GM12878 (cell line): ENCODE data around the gene S100A12. TPM values are rescaled to one million over a fixed set of nuclear protein-coding genes. Genes with fewer than 3 reads are reported as not detected.
A peak's percentile ranks its signal among the peaks of the same experiment; 100 is the strongest.

Source experiments
- BHLHE40 ChIP-seq, 2 experiments: fragments of 450-650 bp in 1 of 2; IDR thresholded peaks; 2 replicates each; pipeline ENCODE4 v1.6.1; 2011 to 2017; ENCODE audit warnings: low read depth in 2 of 2, borderline replicate concordance in 1 of 2, improper control_type of control experiment in 1 of 2, low read length in 1 of 2, mild to moderate bottlenecking in 1 of 2
- BRCA1 ChIP-seq: IDR thresholded peaks from 2 replicates; pipeline ENCODE4 v1.6.1; 2011; ENCODE audit warnings: low read depth, low read length, improper control_type of control experiment
- CREM ChIP-seq: IDR thresholded peaks from 2 replicates; pipeline ENCODE4 v1.6.1; 2014; ENCODE audit warnings: antibody characterized with exemption, low read depth
- GABPA ChIP-seq: IDR thresholded peaks from 2 replicates; pipeline ENCODE4 v1.6.1; 2014; ENCODE audit warnings: antibody characterized with exemption, low read depth, mild to moderate bottlenecking, inconsistent platforms
- IKZF1 ChIP-seq: fragments of 450-650 bp; conservative IDR thresholded peaks from 2 replicates; pipeline ENCODE4 v1.6.1; 2017; ENCODE audit warnings: antibody characterized with exemption, mild to moderate bottlenecking
- MEF2B ChIP-seq: fragments of 450-650 bp; IDR thresholded peaks from 2 replicates; pipeline ENCODE4 v1.6.1; 2018; ENCODE audit warnings: mild to moderate bottlenecking, moderate library complexity; ENCODE audit not compliant: partially characterized antibody, poor library complexity, severe bottlenecking
- MTA2 ChIP-seq: fragments of 450-650 bp; IDR thresholded peaks from 2 replicates; pipeline ENCODE4 v1.6.1; 2016; ENCODE audit warnings: low read depth, mild to moderate bottlenecking, moderate library complexity
- NFIC ChIP-seq: IDR thresholded peaks from 2 replicates; pipeline ENCODE4 v1.6.1; 2012; ENCODE audit warnings: low read depth, mild to moderate bottlenecking, inconsistent platforms, low read length, moderate library complexity
- NR2C1 ChIP-seq: fragments of 450-650 bp; IDR thresholded peaks from 2 replicates; pipeline ENCODE4 v1.6.1; 2017; ENCODE audit warnings: antibody characterized with exemption, mild to moderate bottlenecking, moderate library complexity
- NR2F1 ChIP-seq: fragments of 450-650 bp; conservative IDR thresholded peaks from 2 replicates; pipeline ENCODE4 v1.6.1; 2017; ENCODE audit warnings: mild to moderate bottlenecking
- PAX5 ChIP-seq: IDR thresholded peaks from 2 replicates; pipeline ENCODE4 v1.6.1; 2011; ENCODE audit warnings: low read depth, low read length, borderline replicate concordance
- PAX8 ChIP-seq: fragments of 450-650 bp; IDR thresholded peaks from 2 replicates; pipeline ENCODE4 v1.6.1; 2017; ENCODE audit warnings: mild to moderate bottlenecking, moderate library complexity
- RAD51 ChIP-seq: fragments of 450-650 bp; IDR thresholded peaks from 2 replicates; pipeline ENCODE4 v1.6.1; 2016; ENCODE audit warnings: moderate library complexity, mild to moderate bottlenecking, inconsistent platforms
- RBBP5 ChIP-seq: fragments of 200-600 bp; sonication (generic); conservative IDR thresholded peaks from 2 replicates; pipeline ENCODE4 v1.6.1; 2016
- RCOR1 ChIP-seq: conservative IDR thresholded peaks from 2 replicates; pipeline ENCODE4 v1.6.1; 2012; ENCODE audit warnings: low read depth, low read length, improper control_type of control experiment
- RUNX3 ChIP-seq: IDR thresholded peaks from 2 replicates; pipeline ENCODE4 v1.6.1; 2012; ENCODE audit warnings: low read length, inconsistent platforms
- SMARCA5 ChIP-seq: fragments of 450-650 bp; IDR thresholded peaks from 2 replicates; pipeline ENCODE4 v1.6.1; 2017; ENCODE audit warnings: mild to moderate bottlenecking
- SRF ChIP-seq, 2 experiments: IDR thresholded peaks; 2 replicates each; pipeline ENCODE4 v1.6.1; 2011; ENCODE audit warnings: low read depth in 2 of 2, low read length in 2 of 2, mild to moderate bottlenecking in 1 of 2, moderate library complexity in 1 of 2
- STAT1 ChIP-seq: fragments of 450-650 bp; conservative IDR thresholded peaks from 2 replicates; pipeline ENCODE4 v1.6.1; 2014; ENCODE audit warnings: antibody characterized with exemption, mild to moderate bottlenecking
- TAF1 ChIP-seq: IDR thresholded peaks from 2 replicates; pipeline ENCODE4 v1.6.1; 2011; ENCODE audit warnings: mild to moderate bottlenecking, low read depth, low read length, borderline replicate concordance
- TCF12 ChIP-seq: IDR thresholded peaks from 2 replicates; pipeline ENCODE4 v1.6.1; 2011; ENCODE audit warnings: low read depth, mild to moderate bottlenecking, low read length
- ZBED1 ChIP-seq: IDR thresholded peaks from 2 replicates; pipeline ENCODE4 v1.6.1; 2016; ENCODE audit warnings: borderline replicate concordance
- polyA plus RNA-seq, 11 experiments: library from polyadenylated mRNA; depleted of rRNA in 4 of 11; unstranded in 6 of 11; stranded (reverse) in 5 of 11; fragments of >200 nt; fragmentation: Nextera tagmentation in 4 of 11; fragmentation: Illumina TruSeq in 1 of 11; extraction: Ambion mirVana in 4 of 11; extraction: Trizol in 1 of 11; gene quantifications; 1 replicate in 1 of 11; 2 replicates in 10 of 11; pipeline versions ENCODE4 v1.2.1 to v1.2.3, GENCODE V29; 2011 to 2016; ENCODE audit warnings: inconsistent platforms in 2 of 11, missing spikeins in 2 of 11, low read depth in 1 of 11
- total RNA-seq, 4 experiments: library from RNA; depleted of rRNA in 3 of 4; stranded (reverse); fragments of >200 nt in 3 of 4; fragmentation: Illumina TruSeq in 1 of 4; extraction: Trizol in 1 of 4; gene quantifications; 2 replicates each; pipeline versions ENCODE4 v1.2.1 to v1.2.3, GENCODE V29; 2013 to 2021
- TF ChIP-seq, protein P1 (sequence below): fragments of 450-650 bp; IDR thresholded peaks from 2 replicates; pipeline ENCODE4 v1.6.1; 2014; ENCODE audit warnings: mild to moderate bottlenecking
- TF ChIP-seq, protein P2 (sequence below): fragments of 450-650 bp; IDR thresholded peaks from 2 replicates; pipeline ENCODE4 v1.6.1; 2016; ENCODE audit warnings: mild to moderate bottlenecking, moderate library complexity, borderline replicate concordance
- TF ChIP-seq, protein P3 (sequence below): IDR thresholded peaks from 2 replicates; pipeline ENCODE4 v1.6.1; 2012; ENCODE audit warnings: low read depth, low read length, improper control_type of control experiment
- TF ChIP-seq, protein P4 (sequence below): IDR thresholded peaks from 2 replicates; pipeline ENCODE4 v1.6.1; 2011; ENCODE audit warnings: borderline replicate concordance, low read depth, mild to moderate bottlenecking, moderate library complexity, mixed read lengths, low read length; ENCODE audit not compliant: insufficient read depth; ENCODE audit errors: extremely low read length

The S100A12 gene
- total and polyA plus RNA-seq, 10 of the 15 experiments (the other 5 are each of a cell fraction or from before 2014, with no cell fraction given) = not detected

DNA sequence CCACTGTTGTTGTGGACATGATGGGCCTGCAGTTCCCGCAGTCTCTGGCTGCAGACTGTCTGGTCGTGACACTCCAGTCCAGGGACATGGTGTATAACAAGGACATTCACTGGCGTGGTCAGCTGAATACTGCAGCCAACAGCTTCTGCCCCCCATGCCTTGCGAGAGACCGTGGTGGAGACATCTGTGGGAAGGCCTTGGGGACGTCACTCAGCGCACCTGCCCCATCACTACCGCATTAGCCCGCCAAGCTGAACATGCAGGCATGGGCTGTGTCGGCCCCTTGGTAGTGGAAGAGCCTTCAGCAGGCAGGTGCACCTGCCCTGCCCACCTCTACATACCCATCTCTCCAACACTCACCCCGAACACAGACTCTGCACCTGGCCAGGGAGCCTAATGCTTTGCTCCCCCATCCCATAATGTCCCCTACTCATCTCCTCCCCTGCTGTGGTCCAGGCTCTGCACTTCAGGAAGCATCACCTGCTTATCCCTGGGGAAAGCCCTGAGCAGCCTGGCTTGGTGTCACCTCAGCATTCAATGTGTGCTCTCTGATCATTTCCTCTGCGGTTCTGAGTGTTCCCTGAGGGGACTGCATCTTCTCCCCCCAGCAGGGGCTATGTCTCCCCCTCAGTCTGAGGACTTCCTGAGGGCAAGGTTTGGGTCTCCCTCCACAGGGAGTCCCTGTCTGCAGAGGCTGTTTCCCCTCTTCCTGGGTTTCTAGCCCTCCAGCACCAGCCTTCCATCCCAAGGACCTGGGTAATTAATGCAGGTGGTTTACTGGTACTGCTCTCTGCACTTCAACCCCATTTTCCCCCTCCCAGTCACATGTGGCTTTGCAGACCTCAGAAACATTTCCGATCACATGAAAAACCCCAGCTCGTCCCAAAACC, 30.0 kb downstream of the S100A12 start (continued):
- TF ChIP-seq GABPA = no peak
- TF ChIP-seq NR2C1 = peak; percentile 14; the same call in 1 of the 2 replicates
- no peak for TF ChIP-seq SRF (IDR thresholded peaks at IDR 0.05; ENCODE audit: low read depth in 2 of 2, low read length in 2 of 2)
- TF ChIP-seq RUNX3 = peak; percentile 76
- 0 out of 2 replicates have a peak, but pooled peaks have one; percentile 20 for TF ChIP-seq RCOR1
- peak; percentile 17; the same call in 1 of the 2 replicates for TF ChIP-seq NR2F1
- TF ChIP-seq BRCA1 = no peak
- TF ChIP-seq IKZF1 = peak; percentile 88
- TF ChIP-seq, protein P1, sequence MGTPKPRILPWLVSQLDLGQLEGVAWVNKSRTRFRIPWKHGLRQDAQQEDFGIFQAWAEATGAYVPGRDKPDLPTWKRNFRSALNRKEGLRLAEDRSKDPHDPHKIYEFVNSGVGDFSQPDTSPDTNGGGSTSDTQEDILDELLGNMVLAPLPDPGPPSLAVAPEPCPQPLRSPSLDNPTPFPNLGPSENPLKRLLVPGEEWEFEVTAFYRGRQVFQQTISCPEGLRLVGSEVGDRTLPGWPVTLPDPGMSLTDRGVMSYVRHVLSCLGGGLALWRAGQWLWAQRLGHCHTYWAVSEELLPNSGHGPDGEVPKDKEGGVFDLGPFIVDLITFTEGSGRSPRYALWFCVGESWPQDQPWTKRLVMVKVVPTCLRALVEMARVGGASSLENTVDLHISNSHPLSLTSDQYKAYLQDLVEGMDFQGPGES = no peak
- TF ChIP-seq NFIC = peak; percentile 70
- TF ChIP-seq STAT1 = no peak
- peak; percentile 70 to 73 for TF ChIP-seq BHLHE40 (IDR thresholded peaks at IDR 0.05; ENCODE audit: borderline replicate concordance in 1 of 2, low read depth in 2 of 2, low read length in 1 of 2)
- TF ChIP-seq RBBP5 = no peak
- TF ChIP-seq TAF1 = no peak
- TF ChIP-seq, protein P2, sequence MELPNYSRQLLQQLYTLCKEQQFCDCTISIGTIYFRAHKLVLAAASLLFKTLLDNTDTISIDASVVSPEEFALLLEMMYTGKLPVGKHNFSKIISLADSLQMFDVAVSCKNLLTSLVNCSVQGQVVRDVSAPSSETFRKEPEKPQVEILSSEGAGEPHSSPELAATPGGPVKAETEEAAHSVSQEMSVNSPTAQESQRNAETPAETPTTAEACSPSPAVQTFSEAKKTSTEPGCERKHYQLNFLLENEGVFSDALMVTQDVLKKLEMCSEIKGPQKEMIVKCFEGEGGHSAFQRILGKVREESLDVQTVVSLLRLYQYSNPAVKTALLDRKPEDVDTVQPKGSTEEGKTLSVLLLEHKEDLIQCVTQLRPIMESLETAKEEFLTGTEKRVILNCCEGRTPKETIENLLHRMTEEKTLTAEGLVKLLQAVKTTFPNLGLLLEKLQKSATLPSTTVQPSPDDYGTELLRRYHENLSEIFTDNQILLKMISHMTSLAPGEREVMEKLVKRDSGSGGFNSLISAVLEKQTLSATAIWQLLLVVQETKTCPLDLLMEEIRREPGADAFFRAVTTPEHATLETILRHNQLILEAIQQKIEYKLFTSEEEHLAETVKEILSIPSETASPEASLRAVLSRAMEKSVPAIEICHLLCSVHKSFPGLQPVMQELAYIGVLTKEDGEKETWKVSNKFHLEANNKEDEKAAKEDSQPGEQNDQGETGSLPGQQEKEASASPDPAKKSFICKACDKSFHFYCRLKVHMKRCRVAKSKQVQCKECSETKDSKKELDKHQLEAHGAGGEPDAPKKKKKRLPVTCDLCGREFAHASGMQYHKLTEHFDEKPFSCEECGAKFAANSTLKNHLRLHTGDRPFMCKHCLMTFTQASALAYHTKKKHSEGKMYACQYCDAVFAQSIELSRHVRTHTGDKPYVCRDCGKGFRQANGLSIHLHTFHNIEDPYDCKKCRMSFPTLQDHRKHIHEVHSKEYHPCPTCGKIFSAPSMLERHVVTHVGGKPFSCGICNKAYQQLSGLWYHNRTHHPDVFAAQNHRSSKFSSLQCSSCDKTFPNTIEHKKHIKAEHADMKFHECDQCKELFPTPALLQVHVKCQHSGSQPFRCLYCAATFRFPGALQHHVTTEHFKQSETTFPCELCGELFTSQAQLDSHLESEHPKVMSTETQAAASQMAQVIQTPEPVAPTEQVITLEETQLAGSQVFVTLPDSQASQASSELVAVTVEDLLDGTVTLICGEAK = no peak
- TF ChIP-seq TCF12 = 0 out of 2 replicates have a peak, but pooled peaks have one; percentile 5
- no peak for TF ChIP-seq ZBED1
- TF ChIP-seq, protein P3, sequence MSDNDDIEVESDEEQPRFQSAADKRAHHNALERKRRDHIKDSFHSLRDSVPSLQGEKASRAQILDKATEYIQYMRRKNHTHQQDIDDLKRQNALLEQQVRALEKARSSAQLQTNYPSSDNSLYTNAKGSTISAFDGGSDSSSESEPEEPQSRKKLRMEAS = no peak
- peak; percentile 88 for TF ChIP-seq RAD51
- peak; percentile 84 for TF ChIP-seq MEF2B
- TF ChIP-seq PAX8 = no peak
- TF ChIP-seq, protein P4, sequence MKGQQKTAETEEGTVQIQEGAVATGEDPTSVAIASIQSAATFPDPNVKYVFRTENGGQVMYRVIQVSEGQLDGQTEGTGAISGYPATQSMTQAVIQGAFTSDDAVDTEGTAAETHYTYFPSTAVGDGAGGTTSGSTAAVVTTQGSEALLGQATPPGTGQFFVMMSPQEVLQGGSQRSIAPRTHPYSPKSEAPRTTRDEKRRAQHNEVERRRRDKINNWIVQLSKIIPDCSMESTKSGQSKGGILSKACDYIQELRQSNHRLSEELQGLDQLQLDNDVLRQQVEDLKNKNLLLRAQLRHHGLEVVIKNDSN = no peak
- TF ChIP-seq SMARCA5 = peak; percentile 51; the same call in 1 of the 2 replicates
- TF ChIP-seq CREM = no peak
- peak; percentile 85 for TF ChIP-seq MTA2
- no peak for TF ChIP-seq PAX5
